GM12892 (cell line): ENCODE results near the gene MVB12B.

ENCODE experiments used
- DNase-seq: peaks from one replicate; pipeline ENCODE4 v3.0.0; 2011; ENCODE audit not compliant: insufficient read length
- FAIRE-seq: peaks from 2 replicates; lab custom pipeline; 2011; peaks lifted over from hg19 to GRCh38; lab: Jason Lieb, UNC
- POLR2A ChIP-seq: IDR thresholded peaks from 2 replicates; pipeline ENCODE4 v1.6.1; 2011; ENCODE audit warnings: low read depth, low read length, control low read depth
- POLR2AphosphoS5 ChIP-seq: IDR thresholded peaks from 2 replicates; pipeline ENCODE4 v1.6.1; 2011; ENCODE audit warnings: low read depth, low read length, control low read depth
- TAF1 ChIP-seq: IDR thresholded peaks from 2 replicates; pipeline ENCODE4 v1.6.1; 2011; ENCODE audit warnings: low read depth, mild to moderate bottlenecking, control low read depth, low read length, borderline replicate concordance

Gene MVB12B

DNA sequence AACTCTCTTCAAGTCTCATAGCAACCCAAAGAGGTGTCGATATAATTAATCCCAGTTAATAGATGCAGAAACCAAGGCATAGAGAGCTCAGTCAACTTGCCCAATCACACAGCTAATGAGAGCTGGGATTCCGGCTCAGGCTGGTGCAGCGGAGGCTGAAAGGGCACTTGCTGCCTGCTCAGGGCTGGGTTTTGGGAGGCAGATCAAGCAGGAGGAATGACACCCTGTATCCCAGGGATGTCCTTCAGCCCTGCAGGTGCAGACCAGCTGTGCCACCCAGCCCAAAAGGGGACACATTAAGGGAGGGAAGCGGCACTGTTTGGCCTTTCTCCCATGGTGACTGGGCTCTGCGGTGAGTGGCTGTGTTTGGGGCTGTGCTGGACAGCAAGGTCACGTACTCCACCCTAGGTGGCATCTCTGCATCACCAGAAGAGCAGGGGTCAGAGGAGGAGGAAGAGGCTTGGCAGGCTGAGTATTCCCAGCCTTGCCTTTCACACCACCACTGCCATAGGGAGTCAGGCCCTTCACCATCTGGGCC, 124.1 kb downstream of the MVB12B start:
- no peak for DNase-seq
- FAIRE-seq = no peak
- no peak for TF ChIP-seq TAF1
- TF ChIP-seq POLR2A = no peak
- TF ChIP-seq POLR2AphosphoS5 = no peak

DNA sequence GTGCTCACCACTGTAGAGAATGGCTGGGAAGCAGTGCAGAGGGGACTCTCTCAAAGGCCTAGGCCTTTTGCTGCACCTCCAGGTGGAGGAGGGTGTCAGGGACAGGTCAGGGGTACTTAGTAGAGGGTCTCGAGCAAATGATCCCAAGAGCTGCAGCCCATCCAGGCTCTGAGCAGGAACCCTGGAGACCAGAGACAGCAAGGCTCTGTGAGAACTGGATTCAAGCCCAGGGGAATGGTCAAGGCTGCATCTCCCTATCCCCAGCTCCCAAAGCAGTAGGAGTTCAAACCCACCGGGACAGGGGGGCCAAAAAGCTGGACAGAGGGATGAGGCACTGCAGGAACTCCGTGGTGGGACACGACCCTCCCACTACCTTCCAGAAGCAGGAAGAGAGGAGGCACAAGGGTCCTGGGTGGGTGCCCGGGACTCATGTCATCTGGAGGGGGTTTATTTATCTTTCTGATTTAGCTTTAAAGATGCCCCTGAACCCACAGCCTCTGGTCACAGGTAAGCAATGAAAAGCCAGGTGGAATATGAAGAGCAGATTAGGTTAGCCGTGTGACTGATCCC, 124.8 kb downstream of the MVB12B start:
- FAIRE-seq = no peak
- DNase-seq = no peak
- TF ChIP-seq POLR2AphosphoS5 = no peak
- TF ChIP-seq POLR2A = no peak
- TF ChIP-seq TAF1 = no peak

DNA sequence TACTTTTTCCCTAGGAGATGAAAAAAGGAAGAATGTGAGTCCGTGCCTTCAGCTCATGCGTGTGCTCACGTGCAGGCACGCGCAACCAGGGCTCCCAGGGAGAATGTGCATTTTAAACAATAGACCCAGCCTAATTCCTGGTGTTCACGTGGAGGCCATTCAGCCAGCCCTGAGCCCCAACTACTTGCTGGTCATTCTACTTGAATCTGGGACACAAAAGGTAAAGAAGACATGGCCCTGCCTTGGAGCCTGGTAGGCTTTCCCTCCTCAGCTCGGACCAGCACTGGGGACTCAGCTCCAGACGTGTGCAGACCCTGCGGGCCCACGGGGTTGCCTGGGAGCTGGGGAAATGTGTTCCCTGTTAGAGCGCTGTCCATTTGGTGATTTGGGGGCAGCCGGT, 125.5 kb downstream of the MVB12B start:
- DNase-seq = no peak
- TF ChIP-seq POLR2A (no peak), TAF1 (no peak), POLR2AphosphoS5 (no peak)
- no peak for FAIRE-seq

DNA sequence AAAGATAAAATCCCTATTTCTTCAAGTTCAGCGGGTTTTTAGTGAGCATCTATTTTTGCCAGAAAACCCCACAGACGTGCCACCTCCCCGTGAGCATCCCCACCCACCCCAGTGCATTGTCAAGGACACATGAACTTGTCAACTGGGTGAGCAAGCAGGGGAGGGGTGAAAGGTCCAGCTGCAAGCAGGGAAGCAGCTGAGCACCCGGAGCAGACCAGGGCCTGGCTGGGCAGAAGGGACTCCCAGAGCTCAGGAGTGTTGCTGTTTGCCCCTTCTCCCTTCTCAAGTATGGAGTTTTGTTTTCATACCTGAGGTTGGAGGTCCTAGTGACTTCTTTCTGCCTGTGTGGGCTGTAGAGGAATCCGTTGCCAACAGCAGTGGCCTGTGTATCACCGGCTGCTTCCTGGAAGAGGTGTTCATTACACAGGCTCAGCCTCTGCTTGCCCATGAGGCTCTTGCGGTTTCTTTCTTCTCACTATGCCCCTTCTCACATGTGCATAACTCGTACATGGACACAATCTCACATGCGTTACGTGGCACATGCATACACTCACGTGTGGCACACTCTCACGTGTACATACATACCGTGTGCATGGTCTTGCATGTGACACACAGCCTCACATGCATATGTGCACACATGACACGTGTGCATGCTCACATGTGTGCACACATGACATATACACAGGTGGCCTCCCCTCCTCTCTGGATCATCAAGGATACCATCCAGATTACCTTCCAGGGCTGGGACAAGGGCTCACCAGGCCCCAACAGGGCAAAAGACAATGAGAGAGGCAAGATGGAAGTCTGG, 126.7 kb downstream of the MVB12B start:
- FAIRE-seq = no peak

DNA sequence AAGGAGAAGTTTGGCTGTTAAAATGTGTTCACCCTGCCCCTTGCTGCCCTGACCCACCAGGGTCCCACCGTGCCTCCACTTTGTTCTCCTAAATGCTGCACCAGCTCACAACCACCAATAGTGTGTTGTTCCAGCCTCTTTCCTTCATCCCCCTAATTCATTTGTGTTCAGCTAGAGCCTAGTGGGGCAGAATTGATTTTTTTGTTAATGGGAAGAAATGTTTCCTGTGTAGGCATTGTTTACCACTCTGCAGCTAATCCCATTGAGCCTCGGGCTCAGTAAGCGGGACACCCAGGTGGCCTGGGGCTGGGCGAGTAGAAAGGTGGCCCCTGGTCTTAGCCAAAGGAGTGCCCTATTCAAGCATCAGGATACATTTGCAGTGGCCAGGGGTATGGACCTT, 127.6 kb downstream of the MVB12B start:
- TF ChIP-seq POLR2A (no peak), POLR2AphosphoS5 (no peak), TAF1 (no peak)
- FAIRE-seq (no peak), DNase-seq (no peak)

More for the DNA sequence above, 126.7 kb downstream of the MVB12B start:
- DNase-seq = no peak
- no peak for TF ChIP-seq TAF1

DNA sequence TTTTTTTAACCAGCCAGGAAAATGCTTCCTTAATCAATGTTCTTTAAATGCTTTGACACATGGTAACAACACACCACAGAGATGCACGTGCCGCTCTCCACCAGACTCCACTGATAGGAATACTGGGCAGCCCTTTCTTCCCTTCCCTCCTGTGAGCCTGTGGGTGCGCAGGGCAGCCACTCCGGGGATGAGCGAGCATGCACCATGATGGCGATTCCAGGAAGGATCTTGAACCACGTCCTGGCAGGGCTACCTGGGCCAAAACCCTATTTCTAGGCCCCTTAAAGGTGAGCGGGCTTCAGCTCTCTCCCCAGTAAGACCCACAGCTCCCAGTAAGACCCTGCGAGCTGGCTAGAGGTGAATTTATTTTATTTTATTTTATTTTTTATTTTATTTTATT, 128.2 kb downstream of the MVB12B start:
- TF ChIP-seq TAF1 (no peak), POLR2AphosphoS5 (no peak), POLR2A (no peak)
- DNase-seq (no peak), FAIRE-seq (no peak)

DNA sequence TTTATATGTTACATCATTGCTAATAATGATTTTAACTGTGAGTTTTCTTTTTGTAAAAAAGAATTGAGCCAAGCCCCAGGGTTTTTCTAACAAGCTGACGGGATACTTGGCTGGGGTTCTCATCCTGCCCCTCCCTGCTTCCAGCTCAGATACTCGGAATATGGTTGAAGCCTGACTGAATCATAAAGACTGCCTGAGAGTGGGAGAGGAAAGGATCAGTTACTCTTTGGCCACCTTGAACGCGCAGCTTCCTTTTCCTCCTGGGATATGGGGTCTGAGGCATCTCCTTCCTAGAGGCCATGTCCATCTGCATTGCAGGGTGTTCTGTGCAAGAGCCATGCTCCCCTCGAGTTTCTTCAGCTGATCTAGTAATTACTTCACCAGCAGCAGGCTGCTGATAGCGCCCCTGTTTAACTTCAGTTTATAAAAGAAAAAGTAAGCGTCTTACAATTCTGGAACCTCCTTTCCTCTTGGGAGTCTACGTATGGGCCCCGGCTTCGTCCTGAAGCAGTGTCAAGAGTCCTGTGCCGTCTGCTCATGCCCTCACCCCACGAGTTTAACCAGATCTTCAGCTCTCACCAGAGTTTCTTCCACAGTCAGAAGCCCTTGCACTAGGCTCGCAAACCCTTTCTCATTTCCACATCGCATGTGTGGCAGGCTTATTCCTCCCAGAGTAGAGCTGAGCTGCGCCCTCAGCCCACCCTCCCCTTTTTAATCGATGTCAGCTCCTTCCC, 130.0 kb downstream of the MVB12B start:
- DNase-seq (no peak), FAIRE-seq (no peak)
- no peak for TF ChIP-seq POLR2A
- no peak for TF ChIP-seq TAF1
- no peak for TF ChIP-seq POLR2AphosphoS5

DNA sequence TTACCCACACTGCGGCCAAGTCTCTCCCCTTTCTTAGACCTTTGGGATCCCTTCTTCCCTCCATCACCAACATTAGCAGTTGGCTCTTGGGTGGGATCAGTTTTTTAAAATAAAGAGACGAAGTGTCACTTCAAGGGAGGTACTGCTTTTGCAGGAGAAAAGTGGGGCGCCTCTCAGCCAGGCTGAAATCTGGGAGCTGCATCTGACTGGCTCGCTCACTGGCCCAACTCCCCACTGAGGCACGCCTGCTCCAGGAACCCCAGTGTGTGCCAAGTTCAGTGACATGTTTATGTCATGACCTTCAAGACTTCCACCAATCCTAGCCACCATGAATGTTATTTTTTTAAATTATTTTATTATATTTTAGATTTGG, 130.5 kb downstream of the MVB12B start:
- FAIRE-seq (no peak), DNase-seq (no peak)
- TF ChIP-seq TAF1 (no peak), POLR2AphosphoS5 (no peak), POLR2A (no peak)

DNA sequence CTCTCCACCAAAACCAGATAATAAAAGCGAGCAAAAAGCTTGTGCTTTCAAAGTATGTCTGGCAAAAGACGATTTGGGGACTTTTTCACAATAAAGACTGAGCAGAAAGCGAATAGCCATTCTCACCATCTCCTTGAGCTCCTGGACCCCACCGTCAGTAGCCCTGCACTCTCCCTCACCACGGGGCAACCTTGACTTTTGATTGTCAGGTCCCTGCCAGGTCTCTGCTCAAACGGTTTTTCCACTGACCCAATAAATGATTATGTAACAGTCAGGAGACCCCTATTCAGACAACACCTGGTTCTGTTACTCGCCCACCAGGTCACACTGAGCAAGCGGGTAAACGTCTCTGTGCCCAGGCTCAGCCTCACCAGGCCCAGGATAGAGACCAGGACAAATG, 131.3 kb downstream of the MVB12B start:
- DNase-seq (no peak), FAIRE-seq (no peak)
- no peak for TF ChIP-seq POLR2AphosphoS5
- no peak for TF ChIP-seq TAF1
- TF ChIP-seq POLR2A = no peak

DNA sequence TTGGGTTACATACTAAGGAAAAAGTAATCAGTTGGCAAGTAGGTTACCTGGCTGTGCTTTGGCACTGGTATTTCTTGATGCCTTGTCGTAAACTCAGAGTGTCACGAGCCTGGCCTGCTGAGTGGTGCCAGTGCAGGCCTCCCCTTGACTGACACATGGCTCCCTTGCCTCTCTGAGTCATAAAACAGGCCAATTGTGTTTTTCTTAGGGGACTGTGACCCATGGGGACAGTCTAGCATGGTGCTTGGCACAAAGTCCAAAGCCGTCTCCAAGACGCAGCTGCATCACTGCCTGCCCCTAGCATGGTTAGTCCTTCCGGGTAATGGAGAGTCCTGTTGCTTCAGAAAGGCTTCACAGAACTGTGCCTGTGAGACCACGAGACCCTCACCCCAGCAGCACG, 132.5 kb downstream of the MVB12B start:
- TF ChIP-seq POLR2AphosphoS5 = no peak
- no peak for TF ChIP-seq POLR2A
- no peak for TF ChIP-seq TAF1
- DNase-seq = no peak
- FAIRE-seq = no peak

DNA sequence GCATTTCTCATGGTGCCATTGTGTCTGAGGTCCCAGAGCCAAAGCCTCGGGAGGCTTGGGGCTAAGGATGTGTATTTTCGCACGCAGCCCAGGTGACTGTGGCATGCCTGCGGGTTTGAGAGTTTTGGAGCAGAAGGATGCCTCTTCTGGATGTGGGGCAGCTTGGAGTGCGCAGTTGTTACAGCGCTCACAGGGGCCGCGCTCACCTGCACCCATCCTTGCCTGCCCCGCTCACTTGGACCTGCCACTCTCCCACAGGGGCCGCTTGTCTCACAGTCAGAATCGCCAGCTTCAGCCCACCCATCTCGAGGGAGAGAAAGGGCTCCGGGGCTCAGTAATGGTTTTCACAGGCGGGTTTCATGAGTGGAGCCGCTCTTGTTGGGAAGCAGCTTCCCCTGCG, 132.9 kb downstream of the MVB12B start:
- FAIRE-seq = no peak
- TF ChIP-seq TAF1 (no peak), POLR2A (no peak), POLR2AphosphoS5 (no peak)
- DNase-seq = no peak
